ENCODE results near the gene LDB2.

Gene LDB2

GRCh38 chr4:16603178-16603577 is 295.3 kb downstream of the LDB2 start:
- in situ Hi-C loops (cut with MboI; ENCODE audit: low pct_unique_long_range_greater_than_20kb, low sequenced_read_pairs, unreplicated experiment) = no loop called here
- no peak for DNase-seq (ENCODE audit: low spot score)
- no peak for TF ChIP-seq CTCF (IDR thresholded peaks at IDR 0.05; ENCODE audit: extremely low read depth, insufficient read depth, missing control alignments)

GRCh38 chr4:16598597-16599206 is 299.7 kb downstream of the LDB2 start:
- in situ Hi-C loops (cut with MboI; ENCODE audit: low pct_unique_long_range_greater_than_20kb, low sequenced_read_pairs, unreplicated experiment) = no loop called here
- no peak for DNase-seq (ENCODE audit: low spot score)
- TF ChIP-seq CTCF (IDR thresholded peaks at IDR 0.05; ENCODE audit: extremely low read depth, insufficient read depth, missing control alignments) = no peak

GRCh38 chr4:16597845-16598596 is 300.4 kb downstream of the LDB2 start:
- no peak for DNase-seq (ENCODE audit: low spot score)
- in situ Hi-C loops (cut with MboI; ENCODE audit: low pct_unique_long_range_greater_than_20kb, low sequenced_read_pairs, unreplicated experiment) = no loop called here
- TF ChIP-seq CTCF (IDR thresholded peaks at IDR 0.05; ENCODE audit: extremely low read depth, insufficient read depth, missing control alignments) = no peak

- no peak for TF ChIP-seq CTCF (IDR thresholded peaks at IDR 0.05; ENCODE audit: extremely low read depth, insufficient read depth, missing control alignments)
- DNase-seq (ENCODE audit: low spot score) = no peak
- in situ Hi-C loops (cut with MboI; ENCODE audit: low pct_unique_long_range_greater_than_20kb, low sequenced_read_pairs, unreplicated experiment) = no loop called here
Observed at GRCh38 chr4:16597443-16597842, 301.0 kb downstream of the LDB2 start.

- TF ChIP-seq CTCF (IDR thresholded peaks at IDR 0.05; ENCODE audit: extremely low read depth, insufficient read depth, missing control alignments) = no peak
- in situ Hi-C loops (cut with MboI; ENCODE audit: low pct_unique_long_range_greater_than_20kb, low sequenced_read_pairs, unreplicated experiment) = no loop called here
- DNase-seq (ENCODE audit: low spot score) = no peak
Observed at GRCh38 chr4:16596267-16596666, 302.2 kb downstream of the LDB2 start.

- no peak for DNase-seq (ENCODE audit: low spot score)
- in situ Hi-C loops (cut with MboI; ENCODE audit: low pct_unique_long_range_greater_than_20kb, low sequenced_read_pairs, unreplicated experiment) = no loop called here
- no peak for TF ChIP-seq CTCF (IDR thresholded peaks at IDR 0.05; ENCODE audit: extremely low read depth, insufficient read depth, missing control alignments)
Observed at GRCh38 chr4:16594128-16594527, 304.3 kb downstream of the LDB2 start.

All from GM13977 (cell line).